ENCODE measurements around the gene MEF2C. TPM values are rescaled to one million over a fixed set of nuclear protein-coding genes. Genes with fewer than 3 reads are reported as not detected.

The MEF2C gene
- total RNA-seq, 1 donor from 2014 or later, result 42.0 TPM

DNA sequence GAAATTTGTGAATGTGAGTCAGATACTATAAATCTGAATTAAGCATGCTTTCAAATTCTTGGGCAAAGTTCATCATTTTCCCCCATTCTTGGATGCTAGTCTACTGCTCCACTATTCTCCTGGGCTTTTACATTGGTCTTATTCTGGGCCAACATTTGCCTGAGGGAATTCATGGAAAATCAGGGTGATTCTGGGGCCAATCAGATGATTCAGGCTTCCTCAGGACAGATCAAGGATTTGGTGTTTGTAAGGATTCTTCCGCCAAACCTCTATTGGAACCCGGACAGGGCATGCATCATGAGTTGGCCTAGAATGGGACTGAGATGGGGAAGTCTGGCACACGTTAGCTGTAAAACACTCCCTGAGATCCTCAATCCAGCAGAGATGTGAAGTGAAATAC, 113.8 kb downstream of the MEF2C start:
- peaks cover 10% of the 10 kb centered on the region for H3K36me3 ChIP-seq
- H3K4me1 ChIP-seq, result no peaks in the 10 kb centered on the region
- H3K27ac ChIP-seq, result no peak overlapping the region
- no peak for TF ChIP-seq CTCF (IDR thresholded peaks at IDR 0.05)
- DNase-seq (no peak), ATAC-seq (no peak)
- H3K9me3 ChIP-seq, result no peaks in the 10 kb centered on the region
- H3K4me3 ChIP-seq, result no peak overlapping the region
- intact Hi-C loops (cut with DNase I), result no loop called here
- H3K27me3 ChIP-seq (ENCODE audit: low read depth), result no peaks in the 10 kb centered on the region

- H3K9me3 ChIP-seq, result no peaks in the 10 kb centered on the region
- DNase-seq (no peak), ATAC-seq (no peak)
- H3K4me1 ChIP-seq, result no peaks in the 10 kb centered on the region
- H3K27me3 ChIP-seq (ENCODE audit: low read depth), result no peaks in the 10 kb centered on the region
- intact Hi-C loops (cut with DNase I), result no loop called here
- H3K36me3 ChIP-seq, result peaks cover 10% of the 10 kb centered on the region
- no peak for TF ChIP-seq CTCF (IDR thresholded peaks at IDR 0.05)
- H3K4me3 ChIP-seq, result no peak overlapping the region
- H3K27ac ChIP-seq, result no peak overlapping the region
Observed at GRCh38 chr5:88768411-88768810, 114.6 kb downstream of the MEF2C start.

DNA sequence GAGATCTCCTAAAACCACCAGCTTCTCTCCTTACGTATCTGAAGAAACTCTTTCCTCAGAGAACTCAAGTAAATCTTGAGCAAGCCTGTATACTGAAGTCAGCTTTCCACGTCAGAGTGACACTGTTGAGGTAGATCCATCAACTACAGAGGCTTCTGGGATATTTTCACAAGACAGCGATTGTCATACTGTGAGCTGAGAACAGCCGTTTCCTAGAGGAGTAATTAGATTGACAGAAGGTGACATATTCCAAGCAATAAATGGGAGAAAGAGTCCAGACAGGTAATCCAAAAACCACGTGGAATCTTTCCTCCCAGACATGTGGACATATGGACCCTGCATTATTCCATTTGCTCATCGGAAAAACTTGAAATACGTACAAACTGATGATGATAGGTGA, 117.2 kb downstream of the MEF2C start:
- H3K27ac ChIP-seq, result no peak overlapping the region
- peaks cover 8% of the 10 kb centered on the region for H3K4me1 ChIP-seq
- DNase-seq (no peak), ATAC-seq (no peak)
- no peak for TF ChIP-seq CTCF (IDR thresholded peaks at IDR 0.05)
- no peaks in the 10 kb centered on the region for H3K36me3 ChIP-seq
- intact Hi-C loops (cut with DNase I), result no loop called here
- no peaks in the 10 kb centered on the region for H3K27me3 ChIP-seq (ENCODE audit: low read depth)
- no peaks in the 10 kb centered on the region for H3K9me3 ChIP-seq
- H3K4me3 ChIP-seq, result no peak overlapping the region

- no peaks in the 10 kb centered on the region for H3K9me3 ChIP-seq
- H3K27ac ChIP-seq, result no peak overlapping the region
- intact Hi-C loops (cut with DNase I), result no loop called here
- DNase-seq (no peak), ATAC-seq (no peak)
- H3K36me3 ChIP-seq, result peaks cover 4% of the 10 kb centered on the region
- no peak for TF ChIP-seq CTCF (IDR thresholded peaks at IDR 0.05)
- H3K27me3 ChIP-seq (ENCODE audit: low read depth), result no peaks in the 10 kb centered on the region
- no peak overlapping the region for H3K4me3 ChIP-seq
- peaks cover 8% of the 10 kb centered on the region for H3K4me1 ChIP-seq
Observed at GRCh38 chr5:88765171-88765570, 117.8 kb downstream of the MEF2C start.

DNA sequence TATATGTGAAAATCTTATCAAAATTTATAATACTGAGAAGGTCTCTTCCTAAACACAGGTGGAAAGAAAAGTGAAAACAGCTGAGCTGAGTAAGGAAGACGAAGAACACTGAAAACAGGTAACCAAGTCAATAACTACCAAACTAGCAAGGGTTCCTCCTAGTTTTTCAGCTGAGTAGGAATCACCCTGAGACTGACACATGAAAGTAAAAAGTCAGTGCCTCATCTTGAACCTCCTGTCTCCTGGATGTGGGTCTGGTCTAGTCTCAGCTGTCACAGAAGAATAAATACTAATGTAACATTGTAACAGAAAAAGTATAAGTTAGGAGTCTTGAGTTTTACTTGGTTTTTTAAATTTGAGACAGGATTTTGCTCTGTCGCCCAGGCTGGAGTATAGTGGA, 121.0 kb downstream of the MEF2C start:
- H3K27ac ChIP-seq, result no peak overlapping the region
- no peak overlapping the region for H3K4me3 ChIP-seq
- H3K9me3 ChIP-seq, result no peaks in the 10 kb centered on the region
- peaks cover 8% of the 10 kb centered on the region for H3K4me1 ChIP-seq
- H3K36me3 ChIP-seq, result peaks cover 18% of the 10 kb centered on the region
- no peaks in the 10 kb centered on the region for H3K27me3 ChIP-seq (ENCODE audit: low read depth)
- DNase-seq (no peak), ATAC-seq (no peak)
- TF ChIP-seq CTCF (IDR thresholded peaks at IDR 0.05), result no peak
- intact Hi-C loops (cut with DNase I), result no loop called here

Measured in lower lobe of right lung (tissue), 2 donors.